Vagina (tissue), 2 donors: Measurements from ENCODE around the gene CSK.

Experiments used
- CTCF ChIP-seq, 3 experiments: fragments of 450-650 bp in 2 of 3; fragments of 200-600 bp in 1 of 3; sonication (generic) in 1 of 3; IDR thresholded peaks; one replicate each; pipeline ENCODE4 v1.5.1; 2017 to 2019; ENCODE audit warnings: antibody characterized with exemption in 3 of 3, mild to moderate bottlenecking in 2 of 3, moderate library complexity in 2 of 3
- POLR2A ChIP-seq, 2 donors: fragments of 450-650 bp; IDR thresholded peaks; one replicate each; pipeline ENCODE4 v1.6.1; 2017; ENCODE audit warnings: antibody characterized with exemption in 2 of 2, mild to moderate bottlenecking in 2 of 2, moderate library complexity in 2 of 2
- POLR2AphosphoS5 ChIP-seq, 2 donors: sonication (generic); formaldehyde crosslinking; IDR thresholded peaks; one replicate each; pipeline ENCODE4 v1.9.0; 2017; ENCODE audit warnings: antibody characterized with exemption in 2 of 2, mild to moderate bottlenecking in 2 of 2, low read depth in 1 of 2; ENCODE audit not compliant: insufficient read depth in 1 of 2

- no peak for TF ChIP-seq POLR2AphosphoS5 (IDR thresholded peaks at IDR 0.05; ENCODE audit: insufficient read depth in 1 of 2, low read depth in 1 of 2)
- TF ChIP-seq POLR2A (IDR thresholded peaks at IDR 0.05), result no peak
- TF ChIP-seq CTCF (IDR thresholded peaks at IDR 0.05), result no peak
Measured at GRCh38 chr15:74815121-74815934, 33.4 kb downstream of the CSK start.
